Psoas muscle (tissue), 8 donors: ENCODE results near the gene FCN1. TPM values are rescaled to one million over a fixed set of nuclear protein-coding genes. Genes with fewer than 3 reads are reported as not detected.

Experiments
- ATAC-seq, 4 donors: fragments of 200-7000 bp; cut with Tn5 transposase; one replicate each; pipeline ENCODE4 v1.9.1; 2020; ENCODE audit warnings: moderate library complexity in 3 of 4, mild to moderate bottlenecking in 2 of 4
- DNase-seq, 2 donors: peaks; one replicate each; pipeline ENCODE4 v3.0.0-alpha.2; 2020
- H3K27ac ChIP-seq: fragments of 200-600 bp; one replicate; pipeline ENCODE4 v1.8.0; 2022
- H3K27me3 ChIP-seq, 3 donors: fragments of 200-600 bp in 1 of 3; one replicate each; pipeline versions ENCODE4 v1.6.1 to v1.8.0; 2013 to 2022; ENCODE audit warnings: low read length in 2 of 3, mild to moderate bottlenecking in 2 of 3, moderate library complexity in 1 of 3; ENCODE audit not compliant: insufficient read depth in 3 of 3
- H3K36me3 ChIP-seq, 2 donors: fragments of 200-600 bp in 1 of 2; one replicate each; pipeline versions ENCODE4 v1.6.1 to v1.8.0; 2013 to 2022; ENCODE audit warnings: low read depth in 1 of 2, mild to moderate bottlenecking in 1 of 2, moderate library complexity in 1 of 2; ENCODE audit not compliant: insufficient read depth in 1 of 2
- H3K4me1 ChIP-seq: fragments of 200-600 bp; one replicate; pipeline ENCODE4 v1.8.0; 2022
- H3K4me3 ChIP-seq: fragments of 200-600 bp; one replicate; pipeline ENCODE4 v1.8.0; 2022; ENCODE audit warnings: mild to moderate bottlenecking
- H3K9me3 ChIP-seq: fragments of 200-600 bp; one replicate; pipeline ENCODE4 v1.8.0; 2022
- CTCF ChIP-seq: fragments of 200-600 bp; IDR thresholded peaks from one replicate; pipeline ENCODE4 v1.8.0; 2022; ENCODE audit warnings: antibody characterized with exemption
- WGBS, 3 donors: extraction: QIAGEN DNeasy Blood & Tissue Kit; methylation state at CpG; one replicate each; pipeline versions ENCODE4 v1.1.6 to v1.1.7; 2013; 5-methylcytosine and 5-hydroxymethylcytosine counted together
- intact Hi-C, 2 donors: fragments of 100-400 bp; cut with DNase I; formaldehyde crosslinking; loops; one replicate each; pipeline versions ENCODE4 v1.11.0 to v1.14.2; 2022
- long read RNA-seq, 2 donors: library from polyadenylated mRNA; unstranded; transcript quantifications; one replicate each; pipeline ENCODE4 v2.0.0, GENCODE V29; 2021
- polyA plus RNA-seq, 3 donors: library from polyadenylated mRNA; stranded (reverse); fragments of 200-250 nt; gene quantifications; one replicate each; pipeline ENCODE4 v1.2.3, GENCODE V29; 2013
- total RNA-seq, 4 donors: library from RNA; stranded (reverse); fragmentation: NEBNext Ultra II Directional in 2 of 4; extraction: Animal tissue kit (Norgen Biotek cat#: 25700) in 2 of 4; gene quantifications; one replicate each; pipeline versions ENCODE4 v1.2.1 to v1.2.4, GENCODE V29; 2021 to 2023
- donor health status: healthy with polysubstance abuse.
- donor health status: DM: no; HTN: no; CAD: no; lungs with moderate emphysema.
- donor health status: Bipolar disorder and iron deficiency.
- donor health status: healthy.
- donor health status: DM: yes; HTN: yes; CAD: no.
- donor health status: DM: no; HTN: no; CAD: no.
- donor health status: DM: no; HTN: no; CAD: no.
- donor health status: DM: yes; HTN: yes; CAD: no.

Gene FCN1
- total RNA-seq (1 to 10 TPM in 3 of 4 donors, under 1 TPM in 1; 0.82 to 3.9 (median 1.6) TPM), polyA plus RNA-seq (under 1 TPM; 0.51 to 0.66 (median 0.60) TPM)
- long read RNA-seq, donor 1, partial matches to known transcripts = 0 of 3 reads
- long read RNA-seq, donor 1, other reads (novel, unspliced or antisense) = 0 of 3 reads
- long read RNA-seq, donor 2, partial matches to known transcripts = 0 of 1 reads
- long read RNA-seq, donor 2, other reads (novel, unspliced or antisense) = 0 of 1 reads

DNA sequence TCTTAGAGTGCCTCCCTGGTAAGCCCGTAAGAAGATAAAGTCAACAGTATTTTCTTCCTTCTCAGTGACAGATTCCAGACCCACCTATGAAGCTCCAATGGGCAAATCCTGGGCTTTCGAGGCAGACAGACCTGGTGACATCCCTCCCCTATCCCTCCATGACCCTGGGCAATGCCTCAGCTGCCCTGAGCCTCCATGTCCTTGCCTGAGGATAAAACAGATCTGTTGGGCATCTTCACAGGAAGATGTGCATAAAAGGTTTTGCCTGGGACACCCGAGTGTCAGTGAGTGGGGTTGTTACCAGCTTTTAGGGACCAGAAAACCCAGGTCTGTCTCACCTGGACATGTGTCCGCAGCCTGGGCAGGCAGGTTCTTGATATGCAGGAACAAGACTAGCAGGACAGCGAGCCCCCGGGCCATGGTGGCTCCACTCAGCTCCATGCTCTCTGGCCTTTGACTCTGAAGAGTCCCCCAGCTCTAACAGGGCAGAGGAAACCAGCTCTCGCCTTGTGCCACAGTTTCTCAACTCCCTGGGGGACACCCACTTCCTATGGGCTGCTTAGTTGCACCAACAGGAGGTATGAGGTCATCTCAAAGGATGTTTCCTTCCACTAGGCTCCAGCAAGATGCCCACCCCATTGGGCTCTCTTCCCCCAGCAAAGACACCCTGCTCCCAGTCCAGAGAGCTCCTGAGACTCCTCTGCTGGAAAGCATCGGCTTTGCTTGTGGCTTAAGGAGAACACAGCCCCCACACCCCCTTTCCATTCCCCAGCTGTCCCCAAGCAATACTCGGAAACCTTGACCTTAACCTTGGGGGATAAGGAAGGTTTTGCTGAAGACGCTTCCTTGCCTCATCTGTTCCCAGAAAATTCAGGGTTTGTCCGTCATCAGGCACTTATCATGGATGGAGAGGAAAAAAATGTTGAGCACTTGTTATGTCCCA is at the start of gene FCN1:
Gene FCN1 (minus strand): TSS at position 482 of the 943 bp plus-strand sequence. CDS start 41 bp downstream, at position 441.
- Histone ChIP-seq H3K27me3 (peaks cover 0 to 30% (median 0%) of the 10 kb centered on the region in 3 donors), H3K4me1 (no peaks in the 10 kb centered on the region), H3K9me3 (no peaks in the 10 kb centered on the region), H3K27ac (no peak within 1 kb of the TSS), H3K36me3 (no peaks in the 10 kb centered on the region), H3K4me3 (no peak within 1 kb of the TSS)
- no peak for TF ChIP-seq CTCF
- 66 to 70% (median 66%) methylated on average over 11 of the region's 11 CpGs for WGBS, 3 donors
- ATAC-seq (no peak), DNase-seq (peak in 1 of 2 donors; percentile 23)
- intact Hi-C loops = no loop called here

- DNase-seq (peak in 1 of 2 donors; percentile 39), ATAC-seq (no peak)
- Histone ChIP-seq H3K27ac (no peak overlapping the region), H3K4me3 (no peak overlapping the region), H3K4me1 (no peaks in the 10 kb centered on the region), H3K27me3 (peaks cover 0 to 75% (median 14%) of the 10 kb centered on the region in 3 donors), H3K36me3 (no peaks in the 10 kb centered on the region), H3K9me3 (no peaks in the 10 kb centered on the region)
- 84 to 86% (median 85%) methylated on average over 22 to 23 of the region's 23 CpGs for WGBS, 3 donors
- intact Hi-C loops = no loop called here
- no peak for TF ChIP-seq CTCF
Measured at GRCh38 chr9:134966697-134967546, 49.2 kb upstream of the FCN1 start.

DNA sequence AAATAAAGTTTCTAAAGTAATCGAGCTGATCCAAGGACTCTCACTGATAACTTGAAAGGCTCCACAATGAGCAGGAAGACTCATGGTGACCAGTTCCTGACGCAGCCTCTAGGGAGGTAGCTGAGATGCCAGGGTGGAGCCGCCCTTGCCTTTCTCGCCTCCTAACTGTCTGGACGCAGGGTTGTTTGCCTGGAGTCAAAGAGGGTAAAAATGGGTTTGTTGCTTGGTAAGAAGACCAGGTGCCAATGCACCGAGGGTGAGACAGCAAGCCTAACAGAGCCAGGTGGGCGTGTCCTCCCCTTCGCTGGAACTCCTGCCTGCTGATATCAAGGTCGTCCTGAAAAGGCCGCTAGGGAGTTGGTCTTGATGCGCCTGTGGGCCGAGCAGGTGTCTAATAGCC is 48.6 kb upstream of the FCN1 start:
- TF ChIP-seq CTCF = no peak
- Histone ChIP-seq H3K9me3 (no peaks in the 10 kb centered on the region), H3K27me3 (peaks cover 0 to 77% (median 11%) of the 10 kb centered on the region in 3 donors), H3K27ac (no peak overlapping the region), H3K36me3 (no peaks in the 10 kb centered on the region), H3K4me3 (no peak overlapping the region), H3K4me1 (no peaks in the 10 kb centered on the region)
- 83 to 90% (median 89%) methylated on average over 12 of the region's 12 CpGs for WGBS, 3 donors
- ATAC-seq (no peak), DNase-seq (no peak)
- intact Hi-C loops = no loop called here

DNA sequence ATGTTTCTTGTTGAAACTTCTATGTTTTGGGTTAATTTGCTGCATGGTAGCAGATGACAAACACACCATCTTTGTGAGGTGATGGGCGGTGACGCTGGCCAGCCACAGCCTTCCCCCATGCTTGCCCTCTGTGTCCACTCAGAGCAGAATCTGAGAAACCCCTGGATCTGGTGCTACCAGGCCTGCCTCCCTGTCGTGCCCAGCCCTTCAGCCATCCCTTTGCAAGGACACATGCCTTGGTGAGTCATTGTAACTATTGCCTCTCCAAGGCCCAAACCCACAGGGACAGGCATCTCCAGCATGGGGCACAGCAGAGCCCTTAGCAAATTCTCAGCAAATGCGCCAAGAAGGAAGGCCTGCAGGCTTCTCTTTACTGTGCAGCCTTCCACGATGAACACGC is 48.1 kb upstream of the FCN1 start:
- ATAC-seq (no peak), DNase-seq (peak in 1 of 2 donors; percentile 31)
- TF ChIP-seq CTCF = no peak
- no peak overlapping the region for H3K4me3 ChIP-seq
- H3K27me3 ChIP-seq = peaks cover 0 to 77% (median 11%) of the 10 kb centered on the region in 3 donors
- no peaks in the 10 kb centered on the region for H3K36me3 ChIP-seq
- intact Hi-C loops = no loop called here
- H3K27ac ChIP-seq = no peak overlapping the region
- 89 to 93% (median 90%) methylated on average over 6 of the region's 6 CpGs for WGBS, 3 donors
- no peaks in the 10 kb centered on the region for H3K9me3 ChIP-seq
- no peaks in the 10 kb centered on the region for H3K4me1 ChIP-seq
